HepG2 (cell line): ENCODE measurements around the gene HSPA6.
"Not testable (repeated sequence)": the region's sequence is repeated elsewhere in the genome, so short reads cannot be mapped to it uniquely, and the experiment has no call there.

Source experiments
- AKNA ChIP-seq: sonication (generic); formaldehyde crosslinking; IDR thresholded peaks from 2 replicates; pipeline ENCODE4 v1.4.0; 2020; ENCODE audit warnings: missing genetic modification reagents, borderline replicate concordance
- ARID5B ChIP-seq: IDR thresholded peaks from 2 replicates; pipeline ENCODE4 v1.4.0; 2020; ENCODE audit warnings: mild to moderate bottlenecking, missing genetic modification reagents
- CBX1 ChIP-seq: IDR thresholded peaks from one replicate; pipeline ENCODE4 v1.6.1; 2016; ENCODE audit warnings: antibody characterized with exemption, low read depth
- CTCF ChIP-seq: sonication (generic); formaldehyde crosslinking; IDR thresholded peaks from 2 replicates; pipeline ENCODE4 v1.5.0; 2020; ENCODE audit warnings: mild to moderate bottlenecking, missing genetic modification reagents, moderate library complexity
- GATAD1 ChIP-seq: IDR thresholded peaks from 2 replicates; pipeline ENCODE4 v1.6.1; 2016; ENCODE audit warnings: missing genetic modification reagents, missing compliant biosample characterization
- HMGXB4 ChIP-seq, 2 experiments: sonication (generic) in 1 of 2; formaldehyde crosslinking in 1 of 2; IDR thresholded peaks; 2 replicates each; pipeline versions ENCODE4 v1.4.0 to v1.6.1; 2018 to 2020; ENCODE audit warnings: missing genetic modification reagents in 2 of 2, borderline replicate concordance in 1 of 2, low read depth in 1 of 2, mild to moderate bottlenecking in 1 of 2, missing biosample characterization in 1 of 2
- HNF4G ChIP-seq, 2 experiments: sonication (generic) in 1 of 2; formaldehyde crosslinking in 1 of 2; IDR thresholded peaks; 2 replicates each; pipeline versions ENCODE4 v1.4.0 to v1.6.1; 2011 to 2020; ENCODE audit warnings: borderline replicate concordance in 2 of 2, low read depth in 2 of 2, mild to moderate bottlenecking in 2 of 2, low read length in 1 of 2, missing genetic modification reagents in 1 of 2, moderate library complexity in 1 of 2
- KLF15 ChIP-seq: sonication (generic); formaldehyde crosslinking; IDR thresholded peaks from 2 replicates; pipeline ENCODE4 v1.8.1; 2023; ENCODE audit warnings: borderline replicate concordance, mild to moderate bottlenecking, inconsistent platforms, missing genetic modification reagents, mixed read lengths
- MAFK ChIP-seq, 2 experiments: IDR thresholded peaks in 1 of 2; conservative IDR thresholded peaks in 1 of 2; 2 replicates each; pipeline ENCODE4 v1.6.1; 2011; ENCODE audit warnings: improper control_type of control experiment in 2 of 2, low read length in 2 of 2
- TRAFD1 ChIP-seq: sonication (generic); formaldehyde crosslinking; IDR thresholded peaks from 2 replicates; pipeline ENCODE4 v1.5.1; 2020; ENCODE audit warnings: missing genetic modification reagents, mild to moderate bottlenecking, borderline replicate concordance
- ZNF430 ChIP-seq: sonication (generic); formaldehyde crosslinking; IDR thresholded peaks from 2 replicates; pipeline ENCODE4 v1.9.0; 2021; ENCODE audit warnings: mild to moderate bottlenecking, missing genetic modification reagents
- ZNF468 ChIP-seq: sonication (generic); formaldehyde crosslinking; IDR thresholded peaks from 2 replicates; pipeline ENCODE4 v1.8.0; 2022; ENCODE audit warnings: mild to moderate bottlenecking, moderate library complexity, missing genetic modification reagents
- ZNF782 ChIP-seq: sonication (generic); formaldehyde crosslinking; IDR thresholded peaks from 2 replicates; pipeline ENCODE4 v1.4.0; 2020; ENCODE audit warnings: missing genetic modification reagents, mild to moderate bottlenecking, borderline replicate concordance

- TF ChIP-seq CTCF (CRISPR knock-in tag); ZNF468 (CRISPR knock-in tag); MAFK (conservative IDR thresholded peaks at IDR 0.05 in 1 of 2, IDR thresholded peaks at IDR 0.05 in 1 of 2; ENCODE audit: low read length in 2 of 2); CBX1; KLF15 (CRISPR knock-in tag); ARID5B; TRAFD1 (CRISPR knock-in tag); HNF4G (IDR thresholded peaks at IDR 0.05; ENCODE audit: borderline replicate concordance, low read depth, low read length); HNF4G (CRISPR knock-in tag; IDR thresholded peaks at IDR 0.05; ENCODE audit: borderline replicate concordance, low read depth); ZNF430 (CRISPR knock-in tag); AKNA; HMGXB4 (CRISPR knock-in tag; IDR thresholded peaks at IDR 0.05; ENCODE audit: borderline replicate concordance in 1 of 2, low read depth in 1 of 2); GATAD1 (CRISPR knock-in tag); ZNF782 (CRISPR knock-in tag): not testable (repeated sequence)
These were observed 30.6 kb downstream of the HSPA6 start for GRCh38 chr1:161554815-161555417.
